ENCODE data around the gene FAM53C. TPM values are rescaled to one million over a fixed set of nuclear protein-coding genes. Genes with fewer than 3 reads are reported as not detected.

The FAM53C gene
- total RNA-seq, 1 donor from 2014 or later = 23.9 TPM

DNA sequence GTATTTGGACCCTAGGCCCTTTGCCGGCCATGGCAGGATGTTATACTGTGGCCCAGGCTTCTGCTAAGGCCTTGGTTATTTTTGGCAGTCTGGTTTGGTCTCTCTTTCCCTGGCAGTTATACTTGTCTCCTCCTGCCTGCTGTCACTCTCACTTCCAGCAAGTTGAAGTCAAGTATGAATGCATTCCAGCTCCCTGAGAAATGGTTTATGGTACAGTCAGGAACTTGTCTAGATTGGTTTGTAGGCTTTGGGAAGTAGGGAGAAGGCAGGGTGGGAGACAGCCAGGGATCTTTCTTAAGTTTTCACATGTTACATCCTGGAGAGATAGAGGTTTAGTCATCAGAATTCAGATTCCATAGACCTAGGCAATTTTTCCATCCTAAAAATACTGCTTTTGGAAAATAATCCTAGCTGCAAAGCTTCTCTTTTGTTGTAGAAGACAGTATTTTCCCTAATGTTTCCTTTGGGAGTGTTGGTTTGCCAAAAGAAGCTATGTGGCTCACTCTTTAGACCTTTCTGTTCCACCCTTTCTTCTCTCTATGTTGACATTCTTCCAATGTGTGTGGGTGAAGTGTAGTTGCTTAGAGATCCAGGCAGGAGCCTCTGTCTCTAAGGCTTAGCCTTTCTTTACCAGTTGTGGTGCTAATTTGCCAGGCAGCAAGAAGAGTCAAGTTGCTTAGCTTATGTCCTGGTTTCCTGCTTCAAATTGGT, 11.9 kb downstream of the FAM53C start:
- intact Hi-C loops (cut with micrococcal nuclease) = loop anchor here (5.0 kb wide), 1 partner anchor 1757 kb away; no protein-coding TSS in a partner anchor

DNA sequence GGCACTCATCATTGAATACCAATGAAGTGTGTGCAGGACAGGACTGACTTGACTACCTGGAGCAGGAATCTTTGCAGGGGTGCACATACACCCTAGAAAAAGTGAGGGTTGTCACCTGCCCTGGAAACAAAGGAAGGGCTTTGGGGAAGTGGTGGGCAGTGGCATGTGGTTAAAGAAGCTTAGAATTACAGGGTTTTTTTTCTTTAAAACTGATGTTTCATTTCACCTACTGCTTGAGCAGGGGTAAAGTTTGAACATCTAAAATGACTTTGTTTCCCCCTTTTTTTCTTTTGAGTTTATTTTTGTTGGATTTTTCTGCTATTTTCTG, 12.5 kb downstream of the FAM53C start:
- intact Hi-C loops (cut with micrococcal nuclease) = loop anchor here (5.0 kb wide), 1 partner anchor 1757 kb away; no protein-coding TSS in a partner anchor

DNA sequence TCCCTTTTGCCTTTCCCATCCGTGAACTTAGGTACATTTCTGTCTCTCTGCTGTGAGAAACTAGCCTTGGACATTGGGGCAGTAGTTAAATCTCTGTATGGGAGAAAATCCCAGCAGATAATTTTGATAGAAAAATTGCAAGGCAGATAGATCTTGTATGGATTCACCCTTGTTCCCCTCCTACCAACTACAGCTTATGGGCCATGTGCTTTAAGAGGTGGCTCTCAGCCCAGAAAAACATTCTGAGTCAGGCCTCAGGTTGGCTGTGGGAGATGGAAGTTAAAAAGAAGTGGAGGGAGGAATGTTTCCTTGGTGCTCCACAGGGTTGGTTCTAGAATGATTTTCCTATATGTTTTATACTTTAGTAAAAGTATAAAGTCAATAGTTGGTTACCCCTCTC, 13.0 kb downstream of the FAM53C start:
- intact Hi-C loops (cut with micrococcal nuclease) = loop anchor here (5.0 kb wide), 1 partner anchor 1756 kb away; no protein-coding TSS in a partner anchor

DNA sequence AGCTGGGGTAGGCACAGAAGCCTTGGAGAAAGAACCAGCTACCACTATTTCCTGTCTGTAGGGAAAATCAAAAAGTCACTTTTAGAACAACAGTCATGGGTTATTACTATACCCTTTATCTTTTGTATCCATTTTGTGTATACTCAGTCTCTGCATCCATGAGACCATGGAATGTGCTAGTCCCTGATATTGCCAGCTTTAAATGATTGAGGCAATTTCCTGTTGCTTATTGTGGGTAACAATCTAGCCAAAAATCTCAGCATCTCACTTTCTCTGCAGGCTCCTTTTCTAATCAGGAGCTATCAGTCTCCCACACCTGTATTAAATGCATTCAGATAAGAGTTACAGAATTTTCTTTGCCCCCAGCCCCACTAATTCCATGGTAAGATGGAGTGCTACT, 13.5 kb downstream of the FAM53C start:
- intact Hi-C loops (cut with micrococcal nuclease) = loop anchor here (5.0 kb wide), 1 partner anchor 1756 kb away; no protein-coding TSS in a partner anchor

DNA sequence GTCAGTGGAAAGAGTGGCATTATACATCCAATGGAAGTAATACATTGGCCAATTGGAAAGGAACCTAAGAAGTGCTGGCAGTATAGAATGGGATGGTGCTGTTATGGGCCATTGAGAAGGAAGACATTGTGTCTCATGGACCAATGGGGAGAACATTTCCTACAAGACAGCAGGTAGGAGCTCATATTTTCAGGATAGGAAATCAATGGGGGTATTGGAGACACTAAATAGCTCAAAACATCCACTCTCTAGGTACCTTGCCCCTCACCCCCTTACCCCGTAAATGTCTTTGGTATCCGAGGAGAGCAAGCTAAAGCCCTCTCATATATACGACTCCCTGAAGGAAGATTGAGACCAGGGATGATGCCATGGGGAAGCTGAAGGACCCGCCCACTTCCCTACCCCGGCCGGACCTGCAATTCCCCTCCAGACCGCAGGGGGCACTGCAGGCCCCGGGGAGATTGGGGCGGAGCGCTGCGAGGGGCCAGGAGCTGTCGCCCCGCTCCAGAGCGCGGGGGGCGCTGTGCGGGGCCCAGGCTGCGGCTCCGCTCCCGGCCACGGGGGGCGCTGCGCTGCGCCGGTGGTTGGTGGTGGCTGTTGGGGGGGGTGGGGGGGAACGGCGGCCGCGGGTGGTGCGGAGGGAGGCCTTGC, 14.1 kb downstream of the FAM53C start, which contains the start of gene KDM3B:
Gene KDM3B (plus strand): TSS at position 615 of the 651 bp plus-strand sequence. CDS start 111 bp downstream, outside the sequence.
- intact Hi-C loops (cut with micrococcal nuclease) = loop anchor here (1.0 to 5.0 kb wide), 7 partner anchors 14 to 1755 kb away; partner anchors contain the start of genes BRD8, CDC25C, EGR1 and FAM13B

DNA sequence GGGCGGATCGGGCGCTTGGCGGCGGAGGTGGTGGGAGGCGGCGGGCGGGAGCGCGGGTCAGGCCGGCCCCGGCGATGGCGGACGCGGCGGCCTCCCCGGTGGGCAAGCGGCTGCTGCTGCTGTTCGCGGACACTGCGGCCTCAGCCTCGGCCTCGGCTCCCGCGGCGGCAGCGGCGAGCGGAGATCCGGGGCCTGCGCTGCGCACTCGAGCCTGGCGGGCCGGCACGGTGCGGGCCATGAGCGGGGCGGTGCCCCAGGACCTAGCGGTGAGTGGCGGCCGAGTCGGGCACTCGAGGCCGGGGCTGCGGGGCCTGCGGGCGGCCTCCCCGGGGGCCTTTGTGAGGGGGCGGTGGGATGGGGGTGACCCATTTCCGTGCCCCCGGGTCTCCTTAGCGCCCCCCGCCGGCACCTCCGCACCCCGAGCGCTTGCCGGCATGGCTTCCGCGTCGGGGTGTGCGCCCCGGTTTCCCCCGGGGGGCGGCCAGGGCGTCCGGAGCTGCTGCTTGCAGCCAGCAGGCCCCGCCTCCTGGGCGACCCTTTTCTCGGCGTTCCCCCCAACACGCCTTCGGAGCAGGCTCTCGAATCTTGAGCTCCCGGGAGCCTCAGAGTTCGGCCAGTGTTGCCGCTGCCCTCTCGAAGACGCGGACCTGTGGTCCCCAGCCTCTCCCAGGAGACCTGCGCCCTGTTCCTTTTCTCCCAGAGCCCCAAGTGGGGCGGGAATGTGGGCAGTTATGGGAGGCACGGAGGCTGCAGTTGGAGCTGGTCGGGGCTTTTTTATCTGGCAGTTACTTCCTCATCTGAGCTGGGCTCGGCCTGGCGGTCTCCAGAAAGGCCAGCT, 14.9 kb downstream of the FAM53C start:
- intact Hi-C loops (cut with micrococcal nuclease) = loop anchor here (1.0 to 5.0 kb wide), 9 partner anchors 15 to 1754 kb away; partner anchors contain the start of genes BRD8, CDC25C, EGR1 and ETF1

DNA sequence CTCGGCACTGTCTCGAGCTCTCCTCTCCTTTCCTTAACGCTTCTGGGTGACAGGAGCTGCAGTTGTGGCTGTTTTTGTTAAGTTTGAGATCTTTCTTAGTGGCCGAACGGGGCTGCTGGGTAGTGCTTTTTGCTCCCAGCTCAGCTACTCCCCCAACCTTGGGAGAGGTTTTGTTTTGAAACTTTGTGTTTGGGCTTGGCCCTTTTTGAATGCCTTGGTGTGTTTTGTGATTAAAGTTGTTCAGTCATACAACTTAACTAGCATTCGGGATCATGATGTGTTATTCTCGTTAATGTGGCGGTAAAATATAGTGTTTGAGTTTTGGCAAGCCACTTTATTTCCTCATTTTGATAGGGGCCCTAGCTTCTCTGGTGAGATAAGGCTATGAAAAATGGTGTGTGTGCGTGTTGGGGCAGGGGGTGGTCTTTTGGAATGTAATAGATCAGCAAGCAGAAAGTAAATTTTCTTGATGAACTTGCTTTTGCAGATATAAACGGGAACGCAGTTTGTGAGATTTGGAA, 15.6 kb downstream of the FAM53C start:
- intact Hi-C loops (cut with micrococcal nuclease) = loop anchor here (1.0 to 5.0 kb wide), 6 partner anchors 111 to 1754 kb away; partner anchors contain the start of genes EGR1, ETF1, FAM13B and HNRNPA0

DNA sequence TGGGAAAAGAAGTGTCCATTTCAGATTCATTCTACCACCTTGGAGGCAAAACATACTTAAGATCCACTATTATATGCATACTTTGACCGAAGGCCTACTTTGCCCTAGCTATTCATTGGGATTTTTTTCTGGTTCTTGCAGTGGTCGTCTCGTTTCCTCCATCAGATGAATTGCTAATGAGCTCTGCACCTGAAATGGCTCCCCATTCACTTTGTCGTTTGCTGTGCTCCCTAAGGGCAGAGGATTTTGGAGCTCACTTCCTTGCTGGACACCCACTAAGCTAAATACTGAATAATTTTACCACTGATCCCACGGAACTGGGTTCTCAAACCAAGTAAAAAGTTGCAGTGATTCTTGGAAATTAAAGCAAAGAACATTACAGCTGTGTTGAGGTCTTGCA, 16.3 kb downstream of the FAM53C start:
- intact Hi-C loops (cut with micrococcal nuclease) = loop anchor here (5.0 kb wide), 1 partner anchor 1753 kb away; no protein-coding TSS in a partner anchor

DNA sequence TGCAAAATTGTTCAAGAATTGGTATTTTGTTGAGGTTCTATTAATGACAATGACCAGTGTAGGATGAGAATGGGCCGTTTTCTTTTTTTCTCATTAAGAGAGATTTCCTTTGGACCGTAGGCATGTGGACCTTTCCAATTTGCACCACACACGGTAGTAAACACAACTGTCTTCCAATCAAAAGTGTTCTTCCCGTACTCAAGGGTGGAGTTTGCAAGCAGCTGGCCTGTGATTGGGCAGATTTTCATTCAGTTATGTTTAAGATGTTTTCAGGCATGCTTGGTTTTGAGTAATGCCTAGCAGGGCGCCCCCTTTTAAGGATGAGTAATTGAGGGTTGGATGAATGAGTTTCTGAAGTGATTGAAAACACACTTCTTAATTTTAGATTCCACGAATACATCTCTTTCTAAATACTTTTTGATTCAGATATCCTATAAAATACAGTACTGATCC, 16.9 kb downstream of the FAM53C start:
- intact Hi-C loops (cut with micrococcal nuclease) = loop anchor here (1.0 to 5.0 kb wide), 2 partner anchors 142 to 1752 kb away; partner anchors contain the start of gene CDC23

DNA sequence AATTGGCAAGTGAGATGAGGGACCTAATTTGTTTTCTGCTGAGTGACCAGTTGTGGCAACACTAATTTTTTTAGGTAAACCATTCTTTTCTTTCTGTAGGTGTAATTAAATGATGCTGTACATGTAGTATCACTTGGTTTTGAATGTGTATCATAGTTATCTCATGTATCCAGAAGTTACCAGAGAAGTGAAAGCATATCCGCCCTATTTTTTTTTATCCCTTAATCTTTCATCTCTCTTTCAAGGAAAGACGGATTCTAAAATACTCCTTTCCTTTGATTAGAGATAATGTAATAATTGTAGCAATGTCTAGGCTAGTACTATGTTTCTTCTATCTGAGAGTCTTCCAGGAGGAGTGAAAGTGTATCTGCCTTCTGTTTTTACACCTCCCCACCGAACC, 21.6 kb downstream of the FAM53C start:
- intact Hi-C loops (cut with micrococcal nuclease) = loop anchor here (5.0 kb wide), 1 partner anchor 43 kb away; no protein-coding TSS in a partner anchor

DNA sequence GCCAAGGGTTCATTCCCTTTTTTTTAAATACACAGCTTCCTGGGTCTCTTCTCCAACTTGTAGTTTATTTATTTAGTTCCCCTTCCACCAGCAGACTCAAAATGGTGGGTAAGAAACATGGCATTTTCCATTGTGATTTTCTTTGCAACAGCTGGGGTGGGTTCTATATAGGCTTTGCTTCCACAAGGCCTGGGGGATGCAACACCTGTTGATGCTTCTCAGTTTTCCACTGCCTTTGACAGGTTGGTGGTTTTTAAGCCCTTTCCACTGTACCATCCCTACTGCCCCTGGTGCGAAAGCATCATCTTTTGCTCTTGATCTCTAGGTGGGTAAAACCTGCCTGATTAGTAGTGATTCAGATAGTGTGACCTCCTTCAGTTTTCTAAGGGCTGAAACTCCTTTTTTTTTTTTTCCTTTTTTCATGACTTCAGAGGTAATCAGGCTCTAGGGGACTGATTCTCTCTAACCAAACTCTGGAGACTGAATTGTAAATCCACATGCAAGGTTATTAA, 22.9 kb downstream of the FAM53C start:
- intact Hi-C loops (cut with micrococcal nuclease) = loop anchor here (5.0 kb wide), 1 partner anchor 41 kb away; no protein-coding TSS in a partner anchor

DNA sequence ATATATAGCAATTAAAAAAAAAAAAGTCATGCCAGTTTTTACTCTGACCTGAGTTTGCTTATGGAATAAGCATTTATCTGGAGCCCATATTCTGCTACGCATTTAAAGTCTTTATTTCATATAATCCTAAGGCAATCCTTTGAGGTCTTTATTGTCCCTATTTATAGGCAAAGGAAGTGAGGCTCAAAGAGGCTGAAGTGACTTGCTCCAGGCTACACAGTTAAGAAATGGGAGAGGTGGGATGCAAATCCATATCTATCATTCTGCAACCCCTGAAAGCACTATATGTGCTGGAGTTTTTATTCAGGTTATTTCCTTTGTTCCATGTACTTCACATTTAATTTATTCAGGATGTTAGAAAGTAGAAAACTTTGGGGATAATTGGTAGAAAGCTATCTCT, 26.5 kb downstream of the FAM53C start:
- intact Hi-C loops (cut with micrococcal nuclease) = loop anchor here (5.0 kb wide), 1 partner anchor 38 kb away; no protein-coding TSS in a partner anchor

DNA sequence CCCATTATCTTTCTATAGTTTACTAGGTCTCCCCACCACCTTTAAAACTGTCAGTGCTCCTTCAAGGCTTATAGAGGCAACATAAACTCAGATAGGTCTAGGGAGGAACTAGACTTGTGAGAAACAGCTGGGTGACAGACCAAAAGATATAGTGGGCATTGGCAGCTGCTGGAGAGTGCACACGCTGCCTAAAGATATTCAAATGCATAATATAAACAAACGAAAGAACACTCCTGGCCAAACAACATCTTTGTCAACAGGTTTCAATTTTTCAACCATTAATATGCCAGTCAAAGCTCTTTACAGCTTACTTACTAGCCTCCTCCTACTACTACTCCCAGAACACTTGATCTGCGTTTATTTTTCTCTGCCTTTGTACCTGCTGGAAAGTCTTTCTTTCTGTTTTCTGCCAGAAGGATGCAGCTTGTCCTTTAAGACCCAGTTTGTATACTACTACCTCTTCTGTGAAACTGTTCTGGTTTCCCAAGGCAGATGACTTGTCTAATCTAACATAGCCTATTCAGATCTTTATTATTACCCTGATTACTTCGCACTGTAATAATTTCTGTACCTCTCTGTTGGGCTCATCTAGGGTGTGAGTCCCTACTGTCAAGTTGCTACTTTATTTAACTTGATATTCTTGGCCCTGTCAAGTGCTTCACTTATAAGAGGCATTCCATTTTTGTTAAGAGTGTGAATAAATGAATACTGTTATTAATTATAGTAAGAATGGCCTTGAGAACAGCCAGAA, 28.7 kb downstream of the FAM53C start:
- intact Hi-C loops (cut with micrococcal nuclease) = no loop called here

DNA sequence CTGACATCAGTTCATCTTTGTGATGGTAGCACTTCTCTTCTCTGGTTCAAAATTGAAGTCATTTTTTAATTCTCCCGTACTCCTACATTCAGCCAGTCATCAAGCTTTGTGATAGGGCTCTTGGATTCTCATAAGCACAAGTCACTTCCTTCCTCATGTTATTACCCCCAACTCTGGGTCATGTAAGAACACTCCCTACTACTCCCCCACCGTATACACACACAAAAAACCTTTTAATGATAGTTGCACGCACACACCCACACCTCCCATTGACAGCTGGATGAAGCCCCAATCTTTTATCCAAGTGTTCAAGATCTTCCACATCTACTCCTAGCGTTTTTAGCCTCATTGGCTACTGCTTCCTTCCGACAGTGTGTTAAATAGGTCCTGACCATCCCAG, 31.2 kb downstream of the FAM53C start:
- intact Hi-C loops (cut with micrococcal nuclease) = no loop called here

DNA sequence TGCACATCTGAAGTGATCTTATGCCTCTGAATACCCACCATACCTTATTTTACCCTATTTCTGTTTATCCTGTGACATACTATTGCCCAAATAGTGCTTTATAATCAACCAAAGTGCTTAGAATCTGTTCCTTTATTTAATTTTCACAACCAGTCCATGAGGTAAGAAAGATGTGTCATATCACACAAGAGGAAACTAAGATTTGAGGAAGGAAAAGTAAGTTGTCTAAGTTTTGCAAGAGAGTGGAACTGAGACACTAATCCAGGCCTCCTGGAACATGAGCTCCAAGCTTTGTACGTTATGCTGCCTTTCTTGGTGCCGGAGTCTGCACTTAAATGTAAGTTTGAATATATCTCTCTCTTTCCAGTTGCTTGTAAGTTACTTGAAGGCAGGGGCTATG, 31.6 kb downstream of the FAM53C start:
- intact Hi-C loops (cut with micrococcal nuclease) = no loop called here

DNA sequence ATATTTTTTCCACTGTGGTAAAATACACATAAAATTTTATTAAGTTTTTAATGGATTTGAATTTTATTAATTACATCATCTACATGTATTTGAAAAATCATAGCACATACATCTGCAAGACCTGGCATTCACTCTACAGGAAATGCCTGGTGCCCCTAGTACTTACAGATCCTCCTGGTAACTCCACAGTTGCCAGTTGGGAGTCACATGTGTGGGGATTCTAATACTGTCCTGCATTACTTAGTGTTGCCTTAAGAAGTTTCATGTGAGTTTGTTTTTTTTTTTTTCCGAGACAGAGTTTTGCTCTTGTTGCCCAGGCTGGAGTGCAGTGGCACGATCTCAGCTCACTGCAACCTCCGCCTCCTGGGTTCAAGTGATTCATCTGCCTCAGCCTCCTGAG, 32.5 kb downstream of the FAM53C start:
- intact Hi-C loops (cut with micrococcal nuclease) = no loop called here

DNA sequence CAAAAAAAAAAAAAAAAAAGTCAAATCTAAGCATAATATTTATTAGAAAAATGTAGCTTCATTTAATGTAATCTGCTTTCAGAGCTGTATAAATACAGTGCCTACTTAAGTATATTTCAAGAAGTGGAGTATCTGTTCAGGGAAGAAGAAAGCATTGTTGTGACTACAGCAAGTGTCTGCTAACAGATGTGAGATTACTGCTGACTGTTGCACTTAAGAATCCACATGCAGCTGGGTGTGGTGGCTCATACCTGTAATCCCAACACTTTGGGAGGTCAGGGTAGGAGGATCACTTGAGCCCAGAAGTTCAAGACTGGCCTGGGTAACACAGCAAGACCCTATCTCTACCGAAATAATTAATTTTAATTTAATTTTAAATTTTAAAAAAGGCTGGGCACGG, 33.4 kb downstream of the FAM53C start:
- intact Hi-C loops (cut with micrococcal nuclease) = no loop called here

DNA sequence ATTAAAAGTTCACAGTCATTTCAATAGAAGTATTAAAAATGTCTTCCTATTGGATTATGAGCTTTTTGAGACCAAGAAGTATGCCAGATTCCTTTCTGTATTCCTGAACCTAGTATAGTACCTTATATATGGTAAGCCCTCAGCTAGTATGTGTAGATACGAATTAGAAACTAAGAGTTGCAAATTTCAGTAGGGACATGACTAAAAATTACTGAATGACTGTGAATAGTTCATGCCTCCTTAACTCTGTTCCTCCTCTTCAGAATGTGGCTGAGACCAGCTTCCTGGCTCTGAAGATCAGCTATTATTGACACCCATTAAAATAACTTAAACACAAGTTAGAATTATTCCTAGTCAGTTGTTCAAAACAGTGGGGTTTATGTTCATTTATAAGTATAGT, 34.2 kb downstream of the FAM53C start:
- intact Hi-C loops (cut with micrococcal nuclease) = no loop called here

DNA sequence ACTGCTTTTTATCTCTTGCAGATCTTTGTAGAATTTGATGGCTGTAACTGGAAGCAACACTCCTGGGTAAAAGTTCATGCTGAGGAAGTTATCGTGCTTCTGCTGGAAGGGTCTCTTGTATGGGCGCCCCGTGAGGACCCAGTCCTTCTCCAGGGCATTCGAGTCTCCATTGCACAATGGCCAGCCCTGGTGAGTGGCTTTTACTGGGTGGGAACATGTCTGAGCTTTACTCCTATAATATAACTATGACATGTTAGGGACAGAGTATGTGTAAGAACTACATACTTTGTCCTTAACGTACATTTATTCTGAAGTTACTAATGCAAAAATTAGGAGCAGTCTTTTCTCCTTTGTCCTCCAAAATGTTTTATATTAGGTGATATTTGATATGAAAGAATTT, 34.6 kb downstream of the FAM53C start:
- intact Hi-C loops (cut with micrococcal nuclease) = no loop called here

DNA sequence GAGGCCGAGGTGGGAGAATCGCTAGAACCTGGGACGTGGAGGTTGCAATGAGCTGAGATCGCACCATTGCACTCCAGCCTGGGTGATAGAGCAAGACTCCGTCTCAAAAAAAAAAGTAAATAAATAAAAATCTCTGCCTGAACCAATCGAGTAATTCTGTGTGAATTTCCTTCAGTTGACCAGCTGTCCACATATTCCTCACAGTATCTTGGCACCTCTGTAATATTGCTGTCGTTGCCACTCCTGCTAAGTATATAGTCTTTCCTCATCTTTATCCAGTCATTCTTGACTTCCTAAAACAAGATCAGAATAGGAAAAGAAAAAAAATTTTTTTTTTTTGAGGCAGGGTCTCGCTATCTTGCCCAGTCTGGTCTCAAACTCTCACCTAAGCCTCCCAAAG, 44.3 kb downstream of the FAM53C start:
- intact Hi-C loops (cut with micrococcal nuclease) = no loop called here

Measured in T-helper 1 cell treated with Interleukin-12 subunit alpha and Interleukin-12 subunit beta and Interleukin-4 antibody, amounts not matched to agents 30 ng/mL and 1 ng/mL, for 36 hours (primary cell).